Activated T-cell treated with anti-CD3 and anti-CD28 coated beads, Interleukin-2, amount 50 U/mL, for 48 hours (primary cell): ENCODE measurements around the gene TBX5.

Source experiments
- DNase-seq, 2 experiments: peaks; one replicate each; pipeline ENCODE4 v3.0.0-alpha.2; 2020

TBX5 gene

DNA sequence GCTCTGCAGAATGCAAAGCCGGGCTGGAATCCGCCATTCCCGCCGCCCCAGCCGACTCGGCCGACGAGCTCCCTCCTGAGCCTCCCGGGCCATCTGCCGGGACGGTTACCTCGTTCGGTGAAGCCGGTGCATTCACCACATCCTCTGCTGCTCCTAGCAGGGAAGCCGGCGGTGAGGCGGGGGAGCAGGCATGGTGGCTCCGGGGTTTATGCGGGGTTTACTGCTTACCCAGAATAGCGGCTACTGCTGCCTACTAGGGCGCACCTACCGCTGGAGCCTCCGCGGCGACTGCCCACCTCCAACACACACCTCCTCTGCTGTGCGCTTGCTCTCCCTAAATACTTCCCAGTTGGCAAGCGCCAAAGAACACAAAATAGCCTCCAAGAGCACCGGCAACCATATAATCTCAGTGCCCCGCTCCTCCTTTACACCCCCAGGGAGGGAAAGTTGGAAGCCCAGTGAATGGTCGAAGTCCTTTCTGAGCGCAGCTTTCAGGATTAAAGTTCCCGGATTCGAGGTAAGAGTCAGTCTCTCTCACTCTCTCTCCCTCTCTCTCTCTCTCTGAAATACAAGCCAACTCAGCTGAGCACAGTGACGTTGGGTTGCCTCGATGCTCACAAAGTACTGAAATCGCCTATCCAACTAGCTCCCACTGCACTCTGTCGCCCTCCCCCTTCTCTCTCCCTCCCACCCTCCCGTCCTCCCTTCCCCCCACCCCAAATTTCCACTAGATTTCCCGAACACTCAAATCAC lies at the start of gene TBX5:
Gene TBX5 (minus strand): TSS at position 626 of the 753 bp plus-strand sequence. CDS start 2,246 bp downstream, outside the sequence.
- no peak for DNase-seq

- DNase-seq = no peak
Observed at GRCh38 chr12:114451657-114452056, 45.7 kb upstream of the TBX5 start.

DNA sequence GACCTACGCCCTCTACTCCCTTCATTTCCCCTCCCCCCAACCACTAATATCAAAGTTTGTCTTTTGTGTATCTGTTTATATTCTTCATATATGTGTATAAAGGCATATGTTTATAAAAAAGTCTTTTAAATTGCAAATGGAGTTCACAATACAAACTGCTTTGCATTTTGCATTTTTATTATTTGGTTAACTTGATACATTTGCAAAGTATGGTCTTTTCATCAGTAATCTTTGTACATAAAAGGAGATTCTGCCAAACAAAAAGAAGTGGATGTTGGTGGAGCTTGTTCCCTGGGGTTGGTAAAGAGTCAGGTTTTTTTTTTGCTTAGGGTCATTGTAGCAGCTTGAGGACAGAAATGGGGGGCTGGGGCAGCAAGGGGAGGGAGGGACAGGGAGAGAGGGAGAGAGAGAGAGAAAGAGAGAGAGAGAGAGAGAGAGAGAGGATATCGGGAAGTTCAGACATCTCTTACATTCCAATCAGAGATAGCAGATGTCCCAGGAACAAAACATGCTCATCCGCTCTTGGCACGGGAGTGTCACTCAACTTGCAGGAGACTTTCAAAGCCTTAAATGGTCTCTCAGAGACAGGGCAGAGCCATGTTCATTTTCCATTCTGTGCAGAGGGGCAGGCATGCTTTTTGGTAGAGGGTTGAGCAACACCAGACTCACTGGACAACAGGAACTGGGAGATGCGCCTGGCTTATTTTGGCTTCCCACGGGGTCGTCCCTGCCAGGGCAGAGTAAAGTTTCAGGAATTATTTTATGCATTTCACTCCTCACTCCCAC lies 44.8 kb upstream of the TBX5 start:
- DNase-seq = no peak

GRCh38 chr12:114450019-114450418 lies 44.1 kb upstream of the TBX5 start:
- no peak for DNase-seq

DNA sequence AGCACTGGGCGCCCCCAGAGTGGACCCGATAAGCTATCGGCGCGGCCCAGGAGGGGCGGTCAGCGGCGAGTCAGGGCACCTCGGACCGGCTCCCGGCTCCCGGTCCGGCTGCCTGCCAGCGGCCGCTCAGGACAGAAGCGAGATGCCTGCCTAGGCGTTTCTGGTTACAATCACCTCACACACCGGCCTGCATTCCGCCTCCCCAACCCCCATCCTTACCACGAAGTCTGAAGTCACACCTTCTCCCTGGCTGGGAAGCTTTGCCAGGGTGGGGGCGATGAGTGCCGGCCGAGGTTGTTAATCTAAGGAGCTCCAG lies 42.6 kb upstream of the TBX5 start:
- DNase-seq = no peak

DNA sequence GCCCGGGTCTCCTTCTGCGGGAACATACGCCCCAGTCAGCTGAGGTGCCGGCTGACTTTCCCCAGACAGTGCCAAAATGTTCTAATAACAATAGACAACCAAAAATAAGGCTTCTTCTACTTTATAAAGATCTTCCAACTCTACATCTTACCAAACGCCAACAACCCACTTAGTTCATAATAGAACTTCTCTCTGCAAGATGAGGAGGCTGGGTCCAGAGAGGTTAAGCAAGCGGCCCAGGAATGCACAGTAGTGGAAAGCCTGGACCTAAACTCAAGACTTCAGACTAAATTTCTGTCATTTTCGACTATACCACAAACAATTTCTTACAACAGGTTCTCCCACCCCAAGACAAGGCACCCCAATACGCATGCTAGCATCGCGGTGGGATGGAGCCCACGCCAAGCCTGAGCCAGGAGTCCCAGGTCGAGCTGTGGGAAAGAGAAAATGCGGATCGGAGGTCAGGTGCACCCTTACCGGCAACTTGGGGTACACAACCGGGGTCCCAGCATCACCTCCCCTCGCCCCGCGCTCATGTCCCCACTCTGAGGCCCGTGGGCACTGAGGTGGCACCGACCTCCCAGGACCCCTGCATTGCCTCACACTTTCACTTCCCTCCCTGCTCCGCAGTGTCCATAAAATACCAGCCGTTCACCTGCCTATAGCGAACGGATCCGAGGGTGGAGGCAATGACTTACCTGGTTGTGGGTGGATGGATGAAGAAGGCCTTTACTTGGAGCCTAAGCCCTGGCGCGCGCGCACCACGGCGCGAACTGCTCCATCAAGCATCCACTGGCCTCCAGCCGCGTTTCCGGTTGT lies 42.1 kb upstream of the TBX5 start:
- no peak for DNase-seq

- no peak for DNase-seq
Observed at GRCh38 chr12:114447274-114447716, 41.4 kb upstream of the TBX5 start.

DNA sequence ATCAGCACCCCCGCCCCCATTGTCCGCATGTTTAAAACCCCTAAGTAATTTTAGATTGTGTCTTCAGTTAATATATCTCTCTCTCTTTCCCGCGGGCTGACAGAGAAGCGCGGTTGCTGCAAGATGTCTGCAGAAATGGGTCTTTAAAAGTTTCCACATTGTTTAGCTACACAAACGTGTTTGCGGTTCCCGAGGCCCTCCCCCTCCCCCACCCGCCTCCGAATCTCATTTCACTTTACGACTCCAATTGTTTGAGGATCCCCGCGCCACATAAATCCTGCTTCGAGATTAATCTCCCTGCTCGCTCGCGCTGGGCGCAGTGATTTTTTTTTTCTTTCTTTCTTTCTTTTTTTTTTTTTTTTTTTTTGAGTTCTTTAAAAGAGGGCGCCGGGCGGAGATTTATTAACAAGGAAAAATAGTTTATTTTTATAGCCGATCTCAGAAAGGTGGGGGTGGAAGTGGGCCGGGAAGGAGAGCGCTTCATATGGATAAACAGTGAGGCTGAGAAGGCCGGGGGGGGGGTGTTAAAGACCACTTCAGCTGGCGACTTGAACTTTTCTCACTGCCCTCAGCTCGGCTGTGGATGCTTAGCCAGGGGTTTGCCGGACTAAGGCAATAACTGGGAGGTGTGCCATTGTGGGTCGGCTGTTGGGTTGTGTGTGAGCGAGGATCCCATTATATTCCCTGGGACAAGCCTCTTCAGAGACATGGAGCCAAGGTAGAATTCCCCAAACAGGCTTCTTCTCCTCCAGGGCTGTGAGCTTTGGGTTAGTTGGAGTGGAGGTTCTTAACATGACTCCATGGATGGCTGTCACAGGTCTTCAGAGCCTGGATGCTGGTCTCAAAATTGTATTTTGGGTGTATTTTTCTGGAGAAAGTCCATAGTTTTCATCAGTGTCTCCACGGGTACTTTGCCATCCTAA lies 39.7 kb upstream of the TBX5 start:
- no peak for DNase-seq

GRCh38 chr12:114444422-114445279 lies 38.7 kb upstream of the TBX5 start:
- DNase-seq = peak in 1 of 2 experiments; percentile 20

- DNase-seq = no peak
Observed at GRCh38 chr12:114443607-114444421, 37.9 kb upstream of the TBX5 start.

- no peak for DNase-seq
Observed at GRCh38 chr12:114442578-114442977, 36.6 kb upstream of the TBX5 start.

DNA sequence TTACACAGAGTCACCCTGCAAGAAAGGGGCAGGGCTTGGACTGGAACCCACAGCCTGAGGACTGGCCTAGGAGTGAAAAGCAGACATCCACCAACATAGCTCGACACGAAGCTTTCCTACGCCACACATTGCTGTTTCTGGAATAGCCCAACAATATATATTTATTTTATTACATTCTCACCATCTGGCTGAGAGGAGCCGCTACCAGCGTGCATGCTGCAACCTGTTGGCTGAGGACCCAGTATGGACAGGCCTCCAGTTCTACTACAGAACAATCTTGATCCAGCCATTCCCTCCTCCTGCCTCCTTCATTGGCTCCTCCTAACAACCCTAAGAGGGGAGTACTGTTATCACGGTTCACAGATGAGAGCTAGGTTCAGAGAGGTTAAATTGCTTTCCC lies 35.6 kb upstream of the TBX5 start:
- DNase-seq = no peak

- DNase-seq = peak in 1 of 2 experiments; percentile 19
Observed at GRCh38 chr12:114441039-114441383, 35.1 kb upstream of the TBX5 start.

- peak in 1 of 2 experiments; percentile 19 for DNase-seq
Observed at GRCh38 chr12:114440270-114441038, 34.5 kb upstream of the TBX5 start.

DNA sequence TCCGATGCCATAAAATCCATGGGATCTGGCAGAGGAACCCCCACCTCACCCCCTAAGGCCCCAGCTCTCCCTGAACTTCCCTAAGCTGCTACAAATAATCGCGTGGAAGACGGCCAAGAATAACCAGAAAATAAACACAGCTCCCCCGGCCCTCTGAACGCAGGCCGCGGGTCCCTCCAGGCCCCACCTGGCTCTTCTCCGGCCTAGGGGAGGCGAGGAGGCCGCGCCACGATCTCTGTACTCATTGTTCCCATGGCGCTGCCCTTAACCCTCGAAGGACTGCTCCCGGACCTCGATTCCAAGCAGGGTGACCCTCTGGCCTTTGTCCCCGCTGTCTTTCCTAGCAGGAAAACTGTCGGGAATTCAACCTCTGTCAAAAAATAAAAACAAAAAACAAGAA lies 33.9 kb upstream of the TBX5 start:
- DNase-seq = no peak

DNA sequence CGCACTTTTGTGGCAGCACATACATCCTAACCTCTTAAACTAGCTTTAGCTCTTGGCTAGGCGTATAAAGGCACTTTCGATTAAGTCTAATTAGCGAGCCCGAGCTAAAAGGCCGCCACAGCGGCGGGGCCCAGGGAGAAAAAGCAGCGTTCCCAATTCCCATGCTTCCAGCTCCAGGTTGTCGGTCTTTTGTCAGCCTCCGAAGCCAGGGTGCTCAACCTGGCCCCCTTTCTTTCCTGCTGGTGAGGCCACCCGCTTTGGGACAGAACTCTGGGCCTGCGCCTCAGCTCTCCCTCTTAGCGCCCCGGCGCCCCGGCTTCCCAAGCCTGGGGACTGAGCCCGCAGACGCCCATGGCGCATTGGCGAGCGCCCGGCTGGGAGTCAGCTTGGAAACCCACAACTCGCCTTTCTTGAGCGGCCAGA lies 33.3 kb upstream of the TBX5 start:
- no peak for DNase-seq

GRCh38 chr12:114438635-114439256 lies 32.8 kb upstream of the TBX5 start:
- no peak for DNase-seq

DNA sequence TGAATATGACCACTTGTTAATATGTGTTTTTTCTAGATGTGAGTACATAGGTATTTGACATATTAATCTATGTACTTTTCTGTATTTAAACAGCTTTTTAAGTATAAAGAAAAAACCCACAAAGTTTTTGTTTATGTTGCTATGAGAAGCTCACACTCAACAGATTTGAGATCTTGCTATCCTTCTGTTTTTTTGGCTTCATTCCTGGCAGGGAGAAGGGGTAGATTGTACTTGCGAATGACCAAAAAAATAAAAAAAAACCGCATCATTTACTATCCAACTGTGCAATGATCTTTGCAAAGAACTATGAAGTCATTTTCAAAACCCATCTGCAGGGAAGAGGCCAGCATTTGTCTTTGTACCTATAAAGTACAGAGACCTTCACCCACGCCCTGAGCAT lies 28.4 kb upstream of the TBX5 start:
- no peak for DNase-seq

- DNase-seq = no peak
Observed at GRCh38 chr12:114431902-114432301, 26.0 kb upstream of the TBX5 start.
